Measurements from ENCODE around the gene PUSL1.

The PUSL1 gene

DNA sequence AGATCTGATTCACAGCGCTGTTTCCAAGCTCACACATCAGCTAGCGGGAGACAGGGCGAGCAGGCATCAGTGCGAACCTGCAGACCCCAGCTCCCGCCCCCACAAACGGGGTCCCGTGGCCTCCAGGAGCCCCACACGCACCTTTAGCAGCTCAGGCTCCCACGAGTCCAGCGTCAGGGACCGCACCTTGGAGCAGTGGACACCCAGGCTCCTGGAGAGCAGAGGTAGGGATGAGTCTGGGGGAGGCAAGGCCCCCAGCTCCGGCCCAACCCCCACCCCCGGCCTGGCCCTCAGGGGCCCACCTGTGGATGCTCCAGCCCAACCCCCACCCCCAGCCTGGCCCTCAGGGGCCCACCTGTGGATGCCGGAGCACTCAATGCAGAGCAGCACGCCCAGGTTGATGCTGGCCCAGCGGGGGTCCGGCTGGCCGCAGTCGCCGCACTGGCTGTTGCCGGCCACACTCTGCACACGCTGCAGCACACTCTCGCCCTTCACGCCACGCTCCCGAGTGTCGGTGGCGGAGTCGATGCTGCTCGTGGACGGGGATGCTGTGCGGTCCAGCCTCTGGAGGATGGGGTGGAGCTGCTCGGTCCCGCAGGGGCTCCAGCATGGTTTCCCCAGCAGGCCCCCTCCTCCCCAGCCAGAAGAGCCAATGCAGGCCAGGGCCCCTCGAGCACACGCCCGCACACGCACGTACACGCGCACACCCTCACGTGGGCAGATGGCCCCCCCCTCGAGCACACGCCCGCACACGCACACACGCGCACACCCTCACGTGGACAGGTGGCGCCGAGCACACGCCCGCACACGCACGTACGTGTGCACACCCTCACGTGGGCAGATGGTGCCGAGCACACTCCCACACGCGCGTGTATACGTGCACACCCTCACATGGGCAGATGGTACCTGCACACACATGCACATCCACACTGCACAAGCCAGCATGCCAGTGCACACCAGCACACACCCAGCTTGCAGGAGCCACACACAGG, 12.0 kb upstream of the PUSL1 start:
- peaks cover 17% of the 10 kb centered on the region for H3K4me1 ChIP-seq
- no peak overlapping the region for H3K4me3 ChIP-seq (ENCODE audit: low read depth, low read length)

GRCh38 chr1:1297802-1298424, 10.5 kb upstream of the PUSL1 start:
- no peak for DNase-seq
- no peak for TF ChIP-seq CTCF (IDR thresholded peaks at IDR 0.05; ENCODE audit: low read depth, low read length)
- peaks cover 11% of the 10 kb centered on the region for H3K4me1 ChIP-seq
- H3K9me3 ChIP-seq, result no peaks in the 10 kb centered on the region
- H3K27me3 ChIP-seq, result no peaks in the 10 kb centered on the region
- H3K4me3 ChIP-seq (ENCODE audit: low read depth, low read length), result no peak overlapping the region
- peaks cover 68% of the 10 kb centered on the region for H3K36me3 ChIP-seq

More for the DNA sequence above, 12.0 kb upstream of the PUSL1 start:
- H3K9me3 ChIP-seq, result no peaks in the 10 kb centered on the region
- peaks cover 63% of the 10 kb centered on the region for H3K36me3 ChIP-seq
- DNase-seq, result no peak
- no peak for TF ChIP-seq CTCF (IDR thresholded peaks at IDR 0.05; ENCODE audit: low read depth, low read length)
- no peaks in the 10 kb centered on the region for H3K27me3 ChIP-seq

- H3K4me1 ChIP-seq, result peaks cover 16% of the 10 kb centered on the region
- no peak overlapping the region for H3K4me3 ChIP-seq (ENCODE audit: low read depth, low read length)
- no peak for TF ChIP-seq CTCF (IDR thresholded peaks at IDR 0.05; ENCODE audit: low read depth, low read length)
- peaks cover 61% of the 10 kb centered on the region for H3K36me3 ChIP-seq
- no peaks in the 10 kb centered on the region for H3K27me3 ChIP-seq
- H3K9me3 ChIP-seq, result no peaks in the 10 kb centered on the region
- DNase-seq, result peak; percentile 88
These were observed 9.3 kb upstream of the PUSL1 start for GRCh38 chr1:1298861-1299685.

DNA sequence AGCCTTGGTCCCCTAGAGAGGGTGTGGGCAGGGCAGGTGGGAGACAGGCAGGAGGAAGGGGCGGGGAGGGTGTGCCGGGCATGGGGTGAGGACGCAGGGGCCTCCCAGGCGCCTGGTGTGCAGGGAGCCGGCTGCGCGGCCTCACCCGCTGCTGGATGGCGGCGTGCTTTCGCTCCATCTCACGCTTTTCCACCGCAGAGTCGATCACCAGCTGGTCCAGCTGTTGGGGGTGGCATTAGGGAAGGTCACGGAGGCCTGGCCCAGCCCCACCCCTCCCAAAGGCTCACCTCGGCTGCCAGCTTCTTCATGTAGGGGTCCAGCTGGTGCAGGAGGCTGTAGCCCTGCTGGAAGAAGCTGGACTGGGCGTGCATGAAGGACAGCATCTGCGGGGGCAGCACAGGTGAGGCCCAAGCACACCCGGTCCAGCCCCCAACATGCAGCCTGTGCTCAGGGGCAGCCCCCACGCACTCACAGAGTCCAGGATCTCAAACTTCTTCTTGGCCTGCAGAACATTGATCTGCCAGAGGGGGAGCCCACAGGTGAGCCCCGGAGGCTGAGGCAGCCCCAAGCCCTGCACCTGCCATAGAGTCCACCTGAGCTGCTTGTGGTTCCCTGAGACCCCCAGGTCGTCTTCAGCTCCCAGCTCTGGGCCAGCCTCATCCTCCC, 8.6 kb upstream of the PUSL1 start:
- no peak for DNase-seq
- peaks cover 20% of the 10 kb centered on the region for H3K4me1 ChIP-seq
- H3K36me3 ChIP-seq, result peaks cover 54% of the 10 kb centered on the region
- peak; percentile 42 for TF ChIP-seq CTCF (IDR thresholded peaks at IDR 0.05; ENCODE audit: low read depth, low read length)
- H3K27me3 ChIP-seq, result no peaks in the 10 kb centered on the region
- no peaks in the 10 kb centered on the region for H3K9me3 ChIP-seq
- H3K4me3 ChIP-seq (ENCODE audit: low read depth, low read length), result no peak overlapping the region

DNA sequence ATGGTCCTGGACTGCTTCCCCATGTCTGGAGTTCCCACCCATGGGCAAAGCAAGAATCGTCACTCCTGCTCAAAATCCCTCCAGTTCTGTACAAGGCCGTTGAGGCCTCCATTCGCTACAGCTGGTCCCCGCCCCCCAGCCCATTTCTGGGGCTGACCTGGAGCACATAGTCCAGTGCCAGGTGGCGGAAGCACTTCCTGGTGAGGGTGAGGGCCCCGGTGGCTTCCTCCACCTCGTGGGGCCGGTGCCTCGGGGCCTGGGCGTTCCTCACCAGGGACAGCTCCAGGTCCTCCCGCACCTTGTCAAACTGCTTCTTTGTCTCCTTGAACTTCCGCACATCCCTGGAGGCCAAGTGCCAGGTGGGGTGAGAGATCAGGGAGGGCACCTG, 8.1 kb upstream of the PUSL1 start:
- H3K4me3 ChIP-seq (ENCODE audit: low read depth, low read length), result no peak overlapping the region

More for the DNA sequence above, 8.1 kb upstream of the PUSL1 start:
- H3K9me3 ChIP-seq, result no peaks in the 10 kb centered on the region
- no peak for TF ChIP-seq CTCF (IDR thresholded peaks at IDR 0.05; ENCODE audit: low read depth, low read length)
- peaks cover 49% of the 10 kb centered on the region for H3K36me3 ChIP-seq
- DNase-seq, result no peak
- H3K27me3 ChIP-seq, result no peaks in the 10 kb centered on the region
- H3K4me1 ChIP-seq, result peaks cover 20% of the 10 kb centered on the region

All from BE2C (cell line).